Panc1 (cell line): Measurements from ENCODE around the gene CEND1.

Experiments
- POLR2AphosphoS5 ChIP-seq: IDR thresholded peaks from 2 replicates; pipeline ENCODE4 v1.6.1; 2012; ENCODE audit warnings: mild to moderate bottlenecking, low read depth, low read length, moderate library complexity
- TF ChIP-seq, protein P1 (sequence below): fragments of 450-650 bp; IDR thresholded peaks from 2 replicates; pipeline ENCODE4 v1.5.1; 2017; ENCODE audit warnings: mild to moderate bottlenecking

DNA sequence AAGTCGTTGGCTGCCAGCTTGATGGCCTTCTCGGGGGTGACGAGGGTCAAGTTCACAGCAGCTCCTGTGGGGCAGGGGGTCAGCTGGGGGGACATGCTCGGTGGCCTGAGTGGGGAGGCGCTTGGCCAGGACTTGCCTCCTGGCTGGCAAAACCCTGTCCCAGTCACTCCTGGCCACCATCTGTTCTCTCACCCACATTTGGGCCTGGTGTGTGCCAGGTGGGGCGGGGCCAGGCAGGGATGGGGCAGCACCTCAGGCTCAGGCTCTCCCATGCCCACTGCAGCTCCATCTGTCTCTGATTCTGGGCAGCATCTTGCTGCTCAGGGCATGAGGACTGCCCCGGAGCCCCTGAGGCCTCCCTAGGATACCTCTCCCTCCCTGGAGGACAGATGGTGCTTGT, 3.7 kb upstream of the CEND1 start:
- TF ChIP-seq, protein P1, sequence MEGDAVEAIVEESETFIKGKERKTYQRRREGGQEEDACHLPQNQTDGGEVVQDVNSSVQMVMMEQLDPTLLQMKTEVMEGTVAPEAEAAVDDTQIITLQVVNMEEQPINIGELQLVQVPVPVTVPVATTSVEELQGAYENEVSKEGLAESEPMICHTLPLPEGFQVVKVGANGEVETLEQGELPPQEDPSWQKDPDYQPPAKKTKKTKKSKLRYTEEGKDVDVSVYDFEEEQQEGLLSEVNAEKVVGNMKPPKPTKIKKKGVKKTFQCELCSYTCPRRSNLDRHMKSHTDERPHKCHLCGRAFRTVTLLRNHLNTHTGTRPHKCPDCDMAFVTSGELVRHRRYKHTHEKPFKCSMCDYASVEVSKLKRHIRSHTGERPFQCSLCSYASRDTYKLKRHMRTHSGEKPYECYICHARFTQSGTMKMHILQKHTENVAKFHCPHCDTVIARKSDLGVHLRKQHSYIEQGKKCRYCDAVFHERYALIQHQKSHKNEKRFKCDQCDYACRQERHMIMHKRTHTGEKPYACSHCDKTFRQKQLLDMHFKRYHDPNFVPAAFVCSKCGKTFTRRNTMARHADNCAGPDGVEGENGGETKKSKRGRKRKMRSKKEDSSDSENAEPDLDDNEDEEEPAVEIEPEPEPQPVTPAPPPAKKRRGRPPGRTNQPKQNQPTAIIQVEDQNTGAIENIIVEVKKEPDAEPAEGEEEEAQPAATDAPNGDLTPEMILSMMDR = no peak
- TF ChIP-seq POLR2AphosphoS5 = no peak
